Liver (tissue), 3 donors: ENCODE results near the gene VASH1.

ENCODE experiments used
- EGR1 ChIP-seq, 2 donors: IDR thresholded peaks; 2 replicates each; pipeline ENCODE4 v1.6.1; 2016 to 2018; ENCODE audit warnings: antibody characterized with exemption in 2 of 2, low read depth in 2 of 2
- JUND ChIP-seq, 2 donors: IDR thresholded peaks; 2 replicates each; pipeline ENCODE4 v1.6.1; 2016; ENCODE audit warnings: antibody characterized with exemption in 2 of 2
- RXRA ChIP-seq, 2 donors: IDR thresholded peaks; 2 replicates each; pipeline ENCODE4 v1.6.1; 2017 to 2018; ENCODE audit warnings: antibody characterized with exemption in 2 of 2, mild to moderate bottlenecking in 1 of 2
- TF ChIP-seq, protein P1 (sequence below): IDR thresholded peaks from 2 replicates; pipeline ENCODE4 v1.6.1; 2016; ENCODE audit warnings: antibody characterized with exemption, mild to moderate bottlenecking
- TF ChIP-seq, protein P2 (sequence below): fragments of 150-350 bp; IDR thresholded peaks from 2 replicates; pipeline ENCODE4 v1.5.1; 2017; ENCODE audit warnings: improper control_type of control experiment, low read depth, low read length; ENCODE audit not compliant: missing input control
- TF ChIP-seq, protein P3 (sequence below): IDR thresholded peaks from 2 replicates; pipeline ENCODE4 v1.6.1; 2016; ENCODE audit warnings: antibody characterized with exemption
- donor health status: healthy.
- donor health status: healthy.

DNA sequence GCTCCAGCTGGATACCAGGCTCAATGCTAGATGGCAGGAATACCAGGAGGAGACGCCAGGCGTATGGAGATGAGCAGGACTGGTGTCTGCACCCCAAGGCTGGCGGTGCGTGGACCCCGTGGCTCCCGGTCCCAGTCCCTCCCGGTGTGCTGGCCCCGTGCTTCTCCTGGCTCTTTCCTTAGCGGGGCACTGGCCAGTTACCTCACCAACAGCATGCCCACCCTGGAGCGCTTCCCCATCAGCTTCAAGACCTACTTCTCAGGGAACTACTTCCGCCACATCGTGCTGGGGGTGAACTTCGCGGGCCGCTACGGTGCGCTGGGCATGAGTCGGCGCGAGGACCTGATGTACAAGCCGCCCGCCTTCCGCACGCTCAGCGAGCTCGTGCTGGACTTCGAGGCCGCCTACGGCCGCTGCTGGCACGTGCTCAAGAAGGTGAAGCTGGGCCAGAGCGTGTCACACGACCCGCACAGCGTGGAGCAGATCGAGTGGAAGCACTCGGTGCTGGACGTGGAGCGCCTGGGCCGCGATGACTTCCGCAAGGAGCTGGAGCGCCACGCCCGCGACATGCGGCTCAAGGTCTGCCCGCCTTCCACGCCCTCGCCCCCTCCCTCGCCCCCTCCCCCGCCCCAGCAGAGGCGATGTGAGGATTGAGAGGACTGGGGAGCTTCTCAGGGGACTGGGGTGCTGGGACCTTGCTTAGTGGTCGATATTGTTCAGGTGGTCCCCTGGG is 14.6 kb downstream of the VASH1 start:
- TF ChIP-seq, protein P1, sequence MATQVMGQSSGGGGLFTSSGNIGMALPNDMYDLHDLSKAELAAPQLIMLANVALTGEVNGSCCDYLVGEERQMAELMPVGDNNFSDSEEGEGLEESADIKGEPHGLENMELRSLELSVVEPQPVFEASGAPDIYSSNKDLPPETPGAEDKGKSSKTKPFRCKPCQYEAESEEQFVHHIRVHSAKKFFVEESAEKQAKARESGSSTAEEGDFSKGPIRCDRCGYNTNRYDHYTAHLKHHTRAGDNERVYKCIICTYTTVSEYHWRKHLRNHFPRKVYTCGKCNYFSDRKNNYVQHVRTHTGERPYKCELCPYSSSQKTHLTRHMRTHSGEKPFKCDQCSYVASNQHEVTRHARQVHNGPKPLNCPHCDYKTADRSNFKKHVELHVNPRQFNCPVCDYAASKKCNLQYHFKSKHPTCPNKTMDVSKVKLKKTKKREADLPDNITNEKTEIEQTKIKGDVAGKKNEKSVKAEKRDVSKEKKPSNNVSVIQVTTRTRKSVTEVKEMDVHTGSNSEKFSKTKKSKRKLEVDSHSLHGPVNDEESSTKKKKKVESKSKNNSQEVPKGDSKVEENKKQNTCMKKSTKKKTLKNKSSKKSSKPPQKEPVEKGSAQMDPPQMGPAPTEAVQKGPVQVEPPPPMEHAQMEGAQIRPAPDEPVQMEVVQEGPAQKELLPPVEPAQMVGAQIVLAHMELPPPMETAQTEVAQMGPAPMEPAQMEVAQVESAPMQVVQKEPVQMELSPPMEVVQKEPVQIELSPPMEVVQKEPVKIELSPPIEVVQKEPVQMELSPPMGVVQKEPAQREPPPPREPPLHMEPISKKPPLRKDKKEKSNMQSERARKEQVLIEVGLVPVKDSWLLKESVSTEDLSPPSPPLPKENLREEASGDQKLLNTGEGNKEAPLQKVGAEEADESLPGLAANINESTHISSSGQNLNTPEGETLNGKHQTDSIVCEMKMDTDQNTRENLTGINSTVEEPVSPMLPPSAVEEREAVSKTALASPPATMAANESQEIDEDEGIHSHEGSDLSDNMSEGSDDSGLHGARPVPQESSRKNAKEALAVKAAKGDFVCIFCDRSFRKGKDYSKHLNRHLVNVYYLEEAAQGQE: no peak
- TF ChIP-seq, protein P2, sequence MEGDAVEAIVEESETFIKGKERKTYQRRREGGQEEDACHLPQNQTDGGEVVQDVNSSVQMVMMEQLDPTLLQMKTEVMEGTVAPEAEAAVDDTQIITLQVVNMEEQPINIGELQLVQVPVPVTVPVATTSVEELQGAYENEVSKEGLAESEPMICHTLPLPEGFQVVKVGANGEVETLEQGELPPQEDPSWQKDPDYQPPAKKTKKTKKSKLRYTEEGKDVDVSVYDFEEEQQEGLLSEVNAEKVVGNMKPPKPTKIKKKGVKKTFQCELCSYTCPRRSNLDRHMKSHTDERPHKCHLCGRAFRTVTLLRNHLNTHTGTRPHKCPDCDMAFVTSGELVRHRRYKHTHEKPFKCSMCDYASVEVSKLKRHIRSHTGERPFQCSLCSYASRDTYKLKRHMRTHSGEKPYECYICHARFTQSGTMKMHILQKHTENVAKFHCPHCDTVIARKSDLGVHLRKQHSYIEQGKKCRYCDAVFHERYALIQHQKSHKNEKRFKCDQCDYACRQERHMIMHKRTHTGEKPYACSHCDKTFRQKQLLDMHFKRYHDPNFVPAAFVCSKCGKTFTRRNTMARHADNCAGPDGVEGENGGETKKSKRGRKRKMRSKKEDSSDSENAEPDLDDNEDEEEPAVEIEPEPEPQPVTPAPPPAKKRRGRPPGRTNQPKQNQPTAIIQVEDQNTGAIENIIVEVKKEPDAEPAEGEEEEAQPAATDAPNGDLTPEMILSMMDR: no peak
- no peak for TF ChIP-seq EGR1 (IDR thresholded peaks at IDR 0.05; ENCODE audit: low read depth in 2 of 2)
- TF ChIP-seq, protein P3, sequence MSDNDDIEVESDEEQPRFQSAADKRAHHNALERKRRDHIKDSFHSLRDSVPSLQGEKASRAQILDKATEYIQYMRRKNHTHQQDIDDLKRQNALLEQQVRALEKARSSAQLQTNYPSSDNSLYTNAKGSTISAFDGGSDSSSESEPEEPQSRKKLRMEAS: no peak
- no peak for TF ChIP-seq JUND (IDR thresholded peaks at IDR 0.05)
- TF ChIP-seq RXRA (IDR thresholded peaks at IDR 0.05): no peak
